Measurements from ENCODE around the gene PATJ. TPM values are rescaled to one million over a fixed set of nuclear protein-coding genes. Genes with fewer than 3 reads are reported as not detected.

The PATJ gene
- total RNA-seq, 1 donor from 2014 or later, result 39.4 TPM

GRCh38 chr1:62025154-62025553 is 282.9 kb downstream of the PATJ start:
- TF ChIP-seq, protein P1, sequence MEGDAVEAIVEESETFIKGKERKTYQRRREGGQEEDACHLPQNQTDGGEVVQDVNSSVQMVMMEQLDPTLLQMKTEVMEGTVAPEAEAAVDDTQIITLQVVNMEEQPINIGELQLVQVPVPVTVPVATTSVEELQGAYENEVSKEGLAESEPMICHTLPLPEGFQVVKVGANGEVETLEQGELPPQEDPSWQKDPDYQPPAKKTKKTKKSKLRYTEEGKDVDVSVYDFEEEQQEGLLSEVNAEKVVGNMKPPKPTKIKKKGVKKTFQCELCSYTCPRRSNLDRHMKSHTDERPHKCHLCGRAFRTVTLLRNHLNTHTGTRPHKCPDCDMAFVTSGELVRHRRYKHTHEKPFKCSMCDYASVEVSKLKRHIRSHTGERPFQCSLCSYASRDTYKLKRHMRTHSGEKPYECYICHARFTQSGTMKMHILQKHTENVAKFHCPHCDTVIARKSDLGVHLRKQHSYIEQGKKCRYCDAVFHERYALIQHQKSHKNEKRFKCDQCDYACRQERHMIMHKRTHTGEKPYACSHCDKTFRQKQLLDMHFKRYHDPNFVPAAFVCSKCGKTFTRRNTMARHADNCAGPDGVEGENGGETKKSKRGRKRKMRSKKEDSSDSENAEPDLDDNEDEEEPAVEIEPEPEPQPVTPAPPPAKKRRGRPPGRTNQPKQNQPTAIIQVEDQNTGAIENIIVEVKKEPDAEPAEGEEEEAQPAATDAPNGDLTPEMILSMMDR (conservative IDR thresholded peaks at IDR 0.05), result no peak
- no peak overlapping the region for H3K4me3 Mint-ChIP-seq
- H3K36me3 Mint-ChIP-seq, result peaks cover 16% of the 10 kb centered on the region
- H3K27me3 Mint-ChIP-seq, result no peaks in the 10 kb centered on the region
- no peak overlapping the region for H3K27ac Mint-ChIP-seq
- peaks cover 6% of the 10 kb centered on the region for H3K9me3 Mint-ChIP-seq
- peaks cover 22% of the 10 kb centered on the region for H3K4me1 Mint-ChIP-seq (ENCODE audit: unreplicated experiment)
- DNase-seq (ENCODE audit: extremely low spot score, unreplicated experiment), result no peak

GRCh38 chr1:62025892-62026291 is 283.6 kb downstream of the PATJ start:
- H3K4me1 Mint-ChIP-seq (ENCODE audit: unreplicated experiment), result peaks cover 22% of the 10 kb centered on the region
- DNase-seq (ENCODE audit: extremely low spot score, unreplicated experiment), result no peak
- H3K27ac Mint-ChIP-seq, result no peak overlapping the region
- TF ChIP-seq, protein P1 (conservative IDR thresholded peaks at IDR 0.05), result no peak
- peaks cover 21% of the 10 kb centered on the region for H3K36me3 Mint-ChIP-seq
- H3K9me3 Mint-ChIP-seq, result peaks cover 10% of the 10 kb centered on the region
- H3K4me3 Mint-ChIP-seq, result no peak overlapping the region
- no peaks in the 10 kb centered on the region for H3K27me3 Mint-ChIP-seq

DNA sequence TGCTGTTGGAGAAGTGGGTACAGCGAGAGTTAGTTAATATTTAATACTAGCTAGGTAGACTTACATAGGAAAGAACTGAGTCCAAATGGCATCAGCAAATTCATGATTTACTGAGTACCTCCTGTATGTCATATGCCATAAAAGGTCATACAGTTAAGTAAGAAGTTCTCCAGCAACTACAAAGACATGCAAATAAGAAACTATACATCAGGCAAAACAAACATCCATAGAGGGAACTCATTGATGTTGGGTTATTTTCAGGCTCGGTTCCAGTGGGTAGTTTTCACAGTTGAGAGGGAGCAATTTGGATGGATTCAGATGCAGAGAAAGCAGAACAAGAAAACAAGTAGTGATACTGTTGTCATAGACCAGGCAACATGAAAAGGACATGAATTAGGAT is 287.4 kb downstream of the PATJ start:
- Mint-ChIP-seq H3K27ac (no peak overlapping the region), H3K4me1 (ENCODE audit: unreplicated experiment) (peaks cover 12% of the 10 kb centered on the region), H3K36me3 (peaks cover 24% of the 10 kb centered on the region), H3K27me3 (no peaks in the 10 kb centered on the region), H3K4me3 (no peak overlapping the region), H3K9me3 (peaks cover 10% of the 10 kb centered on the region)
- no peak for DNase-seq (ENCODE audit: extremely low spot score, unreplicated experiment)
- TF ChIP-seq, protein P1 (conservative IDR thresholded peaks at IDR 0.05), result no peak

- Mint-ChIP-seq H3K27me3 (no peaks in the 10 kb centered on the region), H3K9me3 (peaks cover 4% of the 10 kb centered on the region), H3K27ac (no peak overlapping the region), H3K36me3 (peaks cover 9% of the 10 kb centered on the region), H3K4me3 (no peak overlapping the region), H3K4me1 (ENCODE audit: unreplicated experiment) (peaks cover 12% of the 10 kb centered on the region)
- DNase-seq (ENCODE audit: extremely low spot score, unreplicated experiment), result no peak
- TF ChIP-seq, protein P1 (conservative IDR thresholded peaks at IDR 0.05), result no peak
Observed at GRCh38 chr1:62034790-62035189, 292.5 kb downstream of the PATJ start.

DNA sequence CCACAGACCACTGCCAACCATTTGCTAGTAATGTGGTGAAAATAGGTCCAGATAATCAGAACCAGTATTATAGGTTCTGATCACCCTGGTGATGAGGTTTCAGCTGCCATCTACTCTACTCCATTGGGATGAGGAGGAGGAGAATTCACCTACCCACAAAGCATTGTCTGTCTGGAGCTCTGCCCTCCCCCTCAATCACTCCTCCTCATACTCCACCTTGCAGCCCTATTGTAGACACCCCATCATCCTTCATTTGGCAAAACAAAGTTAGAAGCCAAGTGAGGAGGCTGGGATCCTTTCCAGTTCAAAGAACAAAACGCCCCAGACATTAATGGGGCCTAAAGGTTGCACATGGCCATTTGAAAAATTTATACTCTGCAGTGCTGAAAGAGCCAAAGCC is 295.0 kb downstream of the PATJ start:
- Mint-ChIP-seq H3K27me3 (no peaks in the 10 kb centered on the region), H3K4me3 (no peak overlapping the region), H3K9me3 (no peaks in the 10 kb centered on the region), H3K36me3 (peaks cover 3% of the 10 kb centered on the region), H3K27ac (no peak overlapping the region), H3K4me1 (ENCODE audit: unreplicated experiment) (peaks cover 20% of the 10 kb centered on the region)
- DNase-seq (ENCODE audit: extremely low spot score, unreplicated experiment), result no peak
- TF ChIP-seq, protein P1 (conservative IDR thresholded peaks at IDR 0.05), result no peak

All from type B pancreatic cell (in vitro differentiated cells).